T-helper 1 cell treated with Interleukin-12 subunit alpha and Interleukin-12 subunit beta and Interleukin-4 antibody, amounts not matched to agents 30 ng/mL and 1 ng/mL, for 36 hours (primary cell): ENCODE data around the gene CIBAR2. TPM values are rescaled to one million over a fixed set of nuclear protein-coding genes. Genes with fewer than 3 reads are reported as not detected.
"Not testable (repeated sequence)": the region's sequence is repeated elsewhere in the genome, so short reads cannot be mapped to it uniquely, and the experiment has no call there.

Source experiments
- intact Hi-C: fragments of 100-400 bp; cut with micrococcal nuclease; formaldehyde crosslinking; loops from one replicate; pipeline ENCODE4 v1.15.1; 2024
- total RNA-seq: library from RNA; stranded (reverse); gene quantifications from 2 replicates; pipeline ENCODE4 v1.2.3, GENCODE V29; 2022

Gene CIBAR2
- total RNA-seq, 1 donor from 2014 or later = not detected

- intact Hi-C loops = no loop called here
These were observed 49.4 kb downstream of the CIBAR2 start for GRCh38 chr16:85062845-85063244.

- intact Hi-C loops = no loop called here
These were observed 49.9 kb downstream of the CIBAR2 start for GRCh38 chr16:85062323-85062722.

DNA sequence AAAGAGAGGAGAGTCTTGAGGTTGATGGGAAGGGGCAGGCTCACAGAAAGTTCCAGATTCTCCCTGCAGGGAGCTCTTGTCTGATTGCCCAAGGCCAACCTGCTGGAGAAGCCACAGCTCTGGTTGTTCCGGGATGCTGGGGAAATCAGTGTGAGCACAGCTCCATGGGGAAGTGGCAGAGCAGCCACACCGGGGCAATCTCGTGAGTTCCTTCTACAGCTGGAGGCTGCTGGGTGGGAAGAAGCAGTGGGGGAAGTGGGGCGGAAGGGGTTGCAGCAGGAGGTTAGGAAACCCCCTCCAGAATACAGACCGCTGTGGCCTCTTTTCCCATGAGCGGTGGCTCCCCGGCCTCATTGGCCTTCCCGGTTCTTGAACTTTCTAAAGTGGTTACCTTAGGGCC lies 50.7 kb downstream of the CIBAR2 start:
- intact Hi-C loops = no loop called here

DNA sequence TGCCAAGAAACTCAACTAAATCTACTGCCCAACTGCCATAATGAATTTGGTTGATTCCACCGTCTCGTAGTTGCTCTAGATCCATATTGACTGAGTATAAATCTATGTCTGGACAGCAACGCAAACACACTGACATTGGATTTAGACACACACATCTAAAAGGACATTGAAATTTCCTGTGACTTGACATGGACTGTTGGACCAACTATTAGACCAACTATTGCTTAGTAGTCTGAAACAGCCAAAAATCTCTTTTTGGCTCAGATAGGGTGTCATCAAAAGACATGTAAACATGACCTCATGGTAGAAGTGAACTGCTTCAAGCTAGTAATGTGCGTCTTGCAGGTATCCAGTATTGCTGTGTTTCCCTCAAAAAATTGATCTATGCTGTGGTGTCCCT lies 53.4 kb downstream of the CIBAR2 start:
- intact Hi-C loops = no loop called here

DNA sequence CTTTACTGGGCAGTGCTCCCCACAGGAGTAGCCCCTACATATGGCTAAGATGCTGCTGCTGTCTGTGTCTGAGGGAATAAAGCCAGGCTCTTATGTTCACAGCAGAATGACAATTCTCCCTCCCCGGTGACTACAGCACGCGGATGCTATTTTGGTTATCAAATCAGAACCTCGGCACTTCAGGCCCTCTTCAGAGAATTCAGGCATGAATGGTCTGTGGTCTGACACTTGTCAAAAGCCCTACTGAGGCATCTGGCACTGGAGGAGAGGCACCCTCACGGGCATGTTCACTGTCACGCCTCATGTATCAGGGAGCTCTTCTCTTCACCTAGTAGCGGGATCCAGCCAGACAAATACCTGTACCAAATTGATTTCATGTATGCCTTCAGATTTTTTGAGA lies 54.3 kb downstream of the CIBAR2 start:
- intact Hi-C loops = no loop called here

DNA sequence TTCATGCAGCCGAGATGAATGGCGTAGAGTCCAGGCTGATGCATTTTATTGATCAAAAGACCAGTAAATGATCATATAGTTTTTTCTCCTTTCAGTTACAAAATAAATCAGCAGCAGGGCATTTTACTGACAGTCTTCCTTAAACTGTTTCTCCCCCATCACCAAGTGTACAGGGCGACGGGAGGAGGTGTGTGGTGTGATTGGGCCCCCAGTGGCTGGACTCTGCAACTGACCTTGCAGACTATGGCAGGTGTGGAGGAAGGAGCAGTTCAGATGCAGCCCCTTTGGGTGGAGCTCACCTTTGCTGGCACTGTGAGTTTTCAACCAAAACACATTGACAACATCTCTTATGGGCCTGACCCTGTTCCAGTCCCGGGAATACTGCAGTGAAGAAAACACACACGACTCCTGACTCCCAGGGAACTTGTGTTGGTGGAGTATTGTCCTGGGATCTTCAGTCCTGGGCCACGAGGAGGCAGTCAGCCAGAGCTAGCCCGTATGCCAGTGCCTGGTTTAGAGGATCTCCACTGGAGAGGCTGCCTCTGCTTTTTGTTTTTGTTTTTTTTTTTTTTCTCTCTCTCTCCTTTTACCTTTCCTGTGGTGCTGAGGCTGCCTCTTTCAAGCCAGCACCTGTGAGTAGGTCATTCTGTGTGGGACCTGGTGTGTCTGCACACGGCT lies 54.9 kb downstream of the CIBAR2 start:
- intact Hi-C loops = no loop called here

GRCh38 chr16:85056211-85056748 lies 56.0 kb downstream of the CIBAR2 start:
- intact Hi-C loops = no loop called here

- intact Hi-C loops = loop anchor here (1.0 kb wide), 5 partner anchors 26 to 248 kb away; partner anchors contain the start of gene ZDHHC7
These were observed 56.6 kb downstream of the CIBAR2 start for GRCh38 chr16:85055493-85056210.

DNA sequence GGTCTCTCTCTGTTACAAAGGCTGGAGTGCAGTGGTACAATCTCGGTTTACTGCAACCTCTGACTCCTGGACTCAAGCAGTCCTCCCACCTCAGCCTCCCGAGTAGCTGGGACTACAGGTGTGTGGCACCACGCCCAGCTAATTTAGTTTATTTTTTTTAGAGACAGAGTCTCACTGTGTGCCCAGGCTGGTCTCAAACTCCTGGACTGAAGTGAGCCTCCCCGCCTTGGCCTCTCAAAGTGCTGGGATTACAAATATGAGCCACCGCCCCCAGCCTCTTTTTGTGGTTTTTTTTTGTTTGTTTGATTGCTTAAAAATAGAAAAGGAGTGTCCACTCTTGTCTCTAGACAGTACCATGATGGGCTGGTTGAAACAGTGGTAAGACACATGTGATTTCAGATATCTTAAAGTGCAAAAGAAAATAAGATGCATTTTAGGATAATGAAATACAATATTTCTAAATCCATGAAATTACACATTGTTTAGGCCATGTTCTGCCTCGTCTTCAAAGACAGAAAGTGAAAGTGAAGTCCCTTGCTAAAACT lies 57.3 kb downstream of the CIBAR2 start:
- intact Hi-C loops = loop anchor here (1.0 kb wide), 5 partner anchors 26 to 248 kb away; partner anchors contain the start of gene ZDHHC7

DNA sequence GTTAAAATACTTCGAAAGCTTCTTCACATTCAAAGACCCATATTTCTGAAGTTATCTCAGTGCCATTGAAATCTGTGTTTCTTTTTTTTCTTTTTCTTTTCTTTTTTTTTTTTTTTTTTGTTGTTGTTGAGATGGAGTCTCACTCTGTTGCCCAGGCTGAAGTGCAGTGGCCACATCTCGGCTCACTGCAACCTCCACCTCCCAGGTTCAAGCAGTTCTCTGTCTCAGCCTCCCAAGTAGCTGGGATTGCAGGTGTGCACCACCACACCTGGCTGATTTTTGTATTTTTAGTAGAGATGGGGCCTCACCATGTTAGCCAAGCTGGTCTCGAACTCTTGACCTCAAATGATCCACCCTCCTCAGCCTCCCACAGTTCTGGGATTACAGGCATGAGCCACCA lies 58.0 kb downstream of the CIBAR2 start:
- intact Hi-C loops = not testable (repeated sequence)

- intact Hi-C loops = no loop called here
These were observed 59.7 kb downstream of the CIBAR2 start for GRCh38 chr16:85052536-85052935.

DNA sequence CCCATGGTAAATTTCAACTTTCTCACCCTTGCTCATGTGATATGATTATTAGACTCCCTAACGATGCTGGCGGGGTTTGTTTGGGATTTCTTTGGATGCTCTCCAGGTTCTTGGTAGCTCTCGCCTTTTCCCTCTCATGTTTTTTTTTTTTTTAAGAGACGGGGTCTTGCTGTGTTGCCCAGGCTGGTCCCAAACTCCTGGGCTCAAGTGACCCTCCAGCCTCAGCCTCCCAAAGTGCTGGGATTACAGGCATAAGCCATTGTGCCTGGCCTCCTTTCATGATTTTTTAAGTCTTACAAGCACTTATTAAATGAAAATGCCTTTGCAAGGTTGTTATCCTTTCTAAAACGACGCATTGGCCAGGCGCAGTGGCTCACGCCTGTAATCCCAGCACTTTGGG lies 60.6 kb downstream of the CIBAR2 start:
- intact Hi-C loops = no loop called here

- intact Hi-C loops = no loop called here
These were observed 61.1 kb downstream of the CIBAR2 start for GRCh38 chr16:85051067-85051581.

GRCh38 chr16:85049706-85050305 lies 62.5 kb downstream of the CIBAR2 start:
- intact Hi-C loops = no loop called here

GRCh38 chr16:85048921-85049562 lies 63.2 kb downstream of the CIBAR2 start:
- intact Hi-C loops = no loop called here

Other genes starting within 250 kb of the CIBAR2 start
- 31.9 and 34.1 TPM in 2 replicates for gene ZDHHC7, start 100.9 kb downstream of the CIBAR2 start, total RNA-seq
- gene KIAA0513, start 84.7 kb downstream of the CIBAR2 start, total RNA-seq = 9.9 and 10.4 TPM in 2 replicates